ENCODE data around the gene DNAJC17.

DNAJC17 gene

GRCh38 chr15:40793216-40793989 lies 13.9 kb downstream of the DNAJC17 start:
- peak overlapping the region; percentile 66 for H3K27ac ChIP-seq
- peak; percentile 78 for DNase-seq (ENCODE audit: low read depth, low spot score)

- DNase-seq (ENCODE audit: low read depth, low spot score): no peak
- H3K27ac ChIP-seq: peak overlapping the region; percentile 74
Measured at GRCh38 chr15:40792394-40792793, 14.9 kb downstream of the DNAJC17 start.

- no peak for DNase-seq (ENCODE audit: low read depth, low spot score)
- peak overlapping the region; percentile 74 for H3K27ac ChIP-seq
Measured at GRCh38 chr15:40790718-40791117, 16.6 kb downstream of the DNAJC17 start.

- peak overlapping the region; percentile 74 for H3K27ac ChIP-seq
- no peak for DNase-seq (ENCODE audit: low read depth, low spot score)
Measured at GRCh38 chr15:40789999-40790398, 17.3 kb downstream of the DNAJC17 start.

GRCh38 chr15:40789119-40789518 lies 18.2 kb downstream of the DNAJC17 start:
- peak overlapping the region; percentile 96 for H3K27ac ChIP-seq
- no peak for DNase-seq (ENCODE audit: low read depth, low spot score)

GRCh38 chr15:40787991-40788390 lies 19.3 kb downstream of the DNAJC17 start:
- H3K27ac ChIP-seq: peak overlapping the region; percentile 96
- no peak for DNase-seq (ENCODE audit: low read depth, low spot score)

GRCh38 chr15:40787344-40787841 lies 19.9 kb downstream of the DNAJC17 start:
- peak overlapping the region; percentile 96 for H3K27ac ChIP-seq
- peak; percentile 77 for DNase-seq (ENCODE audit: low read depth, low spot score)

- peak overlapping the region; percentile 96 for H3K27ac ChIP-seq
- no peak for DNase-seq (ENCODE audit: low read depth, low spot score)
Measured at GRCh38 chr15:40785814-40786213, 21.5 kb downstream of the DNAJC17 start.

- DNase-seq (ENCODE audit: low read depth, low spot score): no peak
- H3K27ac ChIP-seq: peak overlapping the region; percentile 96
Measured at GRCh38 chr15:40785164-40785563, 22.1 kb downstream of the DNAJC17 start.

GRCh38 chr15:40782609-40783227 lies 24.6 kb downstream of the DNAJC17 start:
- DNase-seq (ENCODE audit: low read depth, low spot score): no peak
- no peak overlapping the region for H3K27ac ChIP-seq

- peak overlapping the region; percentile 53 for H3K27ac ChIP-seq
Measured at GRCh38 chr15:40776537-40777141, 30.6 kb downstream of the DNAJC17 start.

GRCh38 chr15:40775740-40776536 lies 31.3 kb downstream of the DNAJC17 start:
- DNase-seq (ENCODE audit: low read depth, low spot score): no peak

More at GRCh38 chr15:40776537-40777141, 30.6 kb downstream of the DNAJC17 start:
- DNase-seq (ENCODE audit: low read depth, low spot score): no peak

GRCh38 chr15:40775007-40775406 lies 32.3 kb downstream of the DNAJC17 start:
- H3K27ac ChIP-seq: no peak overlapping the region
- no peak for DNase-seq (ENCODE audit: low read depth, low spot score)

More at GRCh38 chr15:40775740-40776536, 31.3 kb downstream of the DNAJC17 start:
- peak overlapping the region; percentile 53 for H3K27ac ChIP-seq

- H3K27ac ChIP-seq: no peak overlapping the region
- DNase-seq (ENCODE audit: low read depth, low spot score): no peak
Measured at GRCh38 chr15:40773902-40774301, 33.4 kb downstream of the DNAJC17 start.

- no peak for DNase-seq (ENCODE audit: low read depth, low spot score)
- H3K27ac ChIP-seq: no peak overlapping the region
Measured at GRCh38 chr15:40773496-40773895, 33.8 kb downstream of the DNAJC17 start.

GRCh38 chr15:40772014-40772413 lies 35.3 kb downstream of the DNAJC17 start:
- H3K27ac ChIP-seq: no peak overlapping the region
- DNase-seq (ENCODE audit: low read depth, low spot score): no peak

GRCh38 chr15:40771242-40771641 lies 36.0 kb downstream of the DNAJC17 start:
- DNase-seq (ENCODE audit: low read depth, low spot score): no peak
- H3K27ac ChIP-seq: peak overlapping the region; percentile 93

GRCh38 chr15:40770147-40770721 lies 37.0 kb downstream of the DNAJC17 start:
- peak overlapping the region; percentile 93 for H3K27ac ChIP-seq
- no peak for DNase-seq (ENCODE audit: low read depth, low spot score)

- peak within 1 kb of the TSS; percentile 93 for H3K27ac ChIP-seq
- DNase-seq (ENCODE audit: low read depth, low spot score): no peak
Measured at GRCh38 chr15:40769274-40770146, 37.8 kb downstream of the DNAJC17 start, which contains the start of gene C15orf62. Gene C15orf62 (plus strand): TSS chr15:40769980. CDS start chr15:40770496, 516 bp downstream.

Measured in epithelial cell of prostate (primary cell).